ENCODE results near the gene DCDC2B.
A peak's percentile ranks its signal among the peaks of the same experiment; 100 is the strongest.

Gene DCDC2B

DNA sequence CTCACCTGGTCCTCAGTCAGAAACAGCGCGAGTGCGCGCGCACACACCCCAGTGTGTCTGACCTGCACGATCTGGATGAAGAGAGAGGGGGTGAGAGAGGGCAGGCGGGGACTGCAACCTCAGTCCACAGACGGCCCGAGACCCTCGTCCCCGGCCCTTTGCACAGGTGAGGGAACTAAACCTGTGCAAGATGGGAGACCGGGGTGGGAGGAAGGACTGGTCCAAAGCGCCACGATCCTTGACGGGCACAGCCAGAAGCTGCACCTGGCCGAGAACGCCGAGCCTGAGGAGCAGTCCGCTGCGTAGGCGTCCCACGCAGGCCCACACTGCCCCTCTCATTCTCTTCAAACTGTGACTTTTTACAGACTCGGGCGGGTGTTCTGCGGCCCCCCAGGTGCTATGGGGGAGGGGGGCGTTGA is 3.9 kb upstream of the DCDC2B start:
- no peak for DNase-seq (ENCODE audit: low read depth in 1 of 2, low spot score in 1 of 2)
- Histone ChIP-seq H3K4me3 (replicated peaks; ENCODE audit: insufficient read depth, low read length) (peak overlapping the region; percentile 75), H3K27me3 (ENCODE audit: insufficient read depth, poor library complexity, severe bottlenecking) (no peaks in the 10 kb centered on the region), H3K27ac (replicated peaks) (peak overlapping the region; percentile 70)
- TF ChIP-seq SPI1 (IDR thresholded peaks at IDR 0.05; ENCODE audit: borderline replicate concordance, low read depth) (no peak), GABPA (IDR thresholded peaks at IDR 0.05; ENCODE audit: low read depth) (no peak), POLR2AphosphoS5 (IDR thresholded peaks at IDR 0.05; ENCODE audit: low read depth) (no peak)
- TF ChIP-seq, protein P1, sequence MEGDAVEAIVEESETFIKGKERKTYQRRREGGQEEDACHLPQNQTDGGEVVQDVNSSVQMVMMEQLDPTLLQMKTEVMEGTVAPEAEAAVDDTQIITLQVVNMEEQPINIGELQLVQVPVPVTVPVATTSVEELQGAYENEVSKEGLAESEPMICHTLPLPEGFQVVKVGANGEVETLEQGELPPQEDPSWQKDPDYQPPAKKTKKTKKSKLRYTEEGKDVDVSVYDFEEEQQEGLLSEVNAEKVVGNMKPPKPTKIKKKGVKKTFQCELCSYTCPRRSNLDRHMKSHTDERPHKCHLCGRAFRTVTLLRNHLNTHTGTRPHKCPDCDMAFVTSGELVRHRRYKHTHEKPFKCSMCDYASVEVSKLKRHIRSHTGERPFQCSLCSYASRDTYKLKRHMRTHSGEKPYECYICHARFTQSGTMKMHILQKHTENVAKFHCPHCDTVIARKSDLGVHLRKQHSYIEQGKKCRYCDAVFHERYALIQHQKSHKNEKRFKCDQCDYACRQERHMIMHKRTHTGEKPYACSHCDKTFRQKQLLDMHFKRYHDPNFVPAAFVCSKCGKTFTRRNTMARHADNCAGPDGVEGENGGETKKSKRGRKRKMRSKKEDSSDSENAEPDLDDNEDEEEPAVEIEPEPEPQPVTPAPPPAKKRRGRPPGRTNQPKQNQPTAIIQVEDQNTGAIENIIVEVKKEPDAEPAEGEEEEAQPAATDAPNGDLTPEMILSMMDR (IDR thresholded peaks at IDR 0.05; ENCODE audit: insufficient read depth, low read length): no peak
- TF ChIP-seq, protein P2, sequence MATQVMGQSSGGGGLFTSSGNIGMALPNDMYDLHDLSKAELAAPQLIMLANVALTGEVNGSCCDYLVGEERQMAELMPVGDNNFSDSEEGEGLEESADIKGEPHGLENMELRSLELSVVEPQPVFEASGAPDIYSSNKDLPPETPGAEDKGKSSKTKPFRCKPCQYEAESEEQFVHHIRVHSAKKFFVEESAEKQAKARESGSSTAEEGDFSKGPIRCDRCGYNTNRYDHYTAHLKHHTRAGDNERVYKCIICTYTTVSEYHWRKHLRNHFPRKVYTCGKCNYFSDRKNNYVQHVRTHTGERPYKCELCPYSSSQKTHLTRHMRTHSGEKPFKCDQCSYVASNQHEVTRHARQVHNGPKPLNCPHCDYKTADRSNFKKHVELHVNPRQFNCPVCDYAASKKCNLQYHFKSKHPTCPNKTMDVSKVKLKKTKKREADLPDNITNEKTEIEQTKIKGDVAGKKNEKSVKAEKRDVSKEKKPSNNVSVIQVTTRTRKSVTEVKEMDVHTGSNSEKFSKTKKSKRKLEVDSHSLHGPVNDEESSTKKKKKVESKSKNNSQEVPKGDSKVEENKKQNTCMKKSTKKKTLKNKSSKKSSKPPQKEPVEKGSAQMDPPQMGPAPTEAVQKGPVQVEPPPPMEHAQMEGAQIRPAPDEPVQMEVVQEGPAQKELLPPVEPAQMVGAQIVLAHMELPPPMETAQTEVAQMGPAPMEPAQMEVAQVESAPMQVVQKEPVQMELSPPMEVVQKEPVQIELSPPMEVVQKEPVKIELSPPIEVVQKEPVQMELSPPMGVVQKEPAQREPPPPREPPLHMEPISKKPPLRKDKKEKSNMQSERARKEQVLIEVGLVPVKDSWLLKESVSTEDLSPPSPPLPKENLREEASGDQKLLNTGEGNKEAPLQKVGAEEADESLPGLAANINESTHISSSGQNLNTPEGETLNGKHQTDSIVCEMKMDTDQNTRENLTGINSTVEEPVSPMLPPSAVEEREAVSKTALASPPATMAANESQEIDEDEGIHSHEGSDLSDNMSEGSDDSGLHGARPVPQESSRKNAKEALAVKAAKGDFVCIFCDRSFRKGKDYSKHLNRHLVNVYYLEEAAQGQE (IDR thresholded peaks at IDR 0.05; ENCODE audit: insufficient replicate concordance, low read depth): no peak

DNA sequence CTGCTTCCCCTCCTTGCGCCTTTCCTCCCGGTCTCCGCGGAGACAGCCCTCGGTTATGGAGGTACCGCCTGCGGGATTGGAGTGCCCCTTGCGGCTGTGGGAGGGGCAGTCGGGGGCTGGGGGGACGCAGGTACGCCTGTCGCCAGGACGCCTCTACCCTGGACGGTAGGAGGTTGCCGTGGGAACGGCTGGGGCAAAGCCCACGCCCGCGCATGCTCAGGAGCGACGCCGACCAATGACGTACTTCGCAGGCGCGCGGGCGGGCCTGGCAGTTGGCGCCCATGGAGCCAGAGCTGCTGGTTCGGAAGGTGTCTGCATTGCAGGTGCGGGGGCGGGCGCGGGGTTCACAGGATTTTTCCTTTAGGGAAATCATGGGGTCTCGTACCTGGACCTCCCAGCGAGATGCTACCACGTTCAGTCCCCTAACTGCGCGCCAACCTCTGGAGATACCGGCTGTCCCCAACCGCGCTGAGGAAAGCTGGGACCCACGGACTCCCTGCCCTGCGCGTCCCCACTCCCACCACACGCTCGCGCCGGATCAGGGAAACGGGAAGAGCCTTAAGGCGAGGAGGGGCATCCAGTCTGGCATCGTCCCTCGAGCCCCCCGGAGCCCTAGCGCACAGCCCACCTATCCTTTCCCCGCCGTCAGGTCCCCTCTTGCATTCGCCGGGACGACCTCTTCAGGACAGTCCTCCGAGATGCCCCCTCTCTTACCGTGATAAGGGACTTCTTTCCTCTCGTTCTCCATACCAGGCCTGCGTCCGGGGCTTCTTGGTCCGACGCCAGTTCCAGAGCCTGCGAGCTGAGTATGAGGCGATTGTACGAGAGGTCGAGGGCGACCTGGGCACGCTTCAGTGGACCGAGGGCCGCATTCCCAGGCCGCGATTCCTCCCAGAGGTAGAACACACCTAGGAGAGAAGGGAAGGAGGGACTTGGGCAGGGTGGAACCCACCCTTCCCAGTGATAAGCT is 3.2 kb upstream of the DCDC2B start, which contains the start of gene IQCC:
IQCC (plus strand) TSS at position 271 of the 970 bp plus-strand sequence; CDS start at position 282, 11 bp downstream.
- H3K27ac ChIP-seq (replicated peaks): peak within 1 kb of the TSS; percentile 70
- peak; percentile 78 to 82 for DNase-seq (ENCODE audit: low read depth in 1 of 2, low spot score in 1 of 2)
- H3K27me3 ChIP-seq (ENCODE audit: insufficient read depth, poor library complexity, severe bottlenecking): no peaks in the 10 kb centered on the region
- TF ChIP-seq, protein P2 (IDR thresholded peaks at IDR 0.05; ENCODE audit: insufficient replicate concordance, low read depth): no peak
- TF ChIP-seq, protein P1 (IDR thresholded peaks at IDR 0.05; ENCODE audit: insufficient read depth, low read length): no peak
- peak; percentile 92 for TF ChIP-seq POLR2AphosphoS5 (IDR thresholded peaks at IDR 0.05; ENCODE audit: low read depth)
- TF ChIP-seq SPI1 (IDR thresholded peaks at IDR 0.05; ENCODE audit: borderline replicate concordance, low read depth): peak; percentile 4; the same call in 1 of the 2 replicates
- TF ChIP-seq GABPA (IDR thresholded peaks at IDR 0.05; ENCODE audit: low read depth): no peak
- H3K4me3 ChIP-seq (replicated peaks; ENCODE audit: insufficient read depth, low read length): peak within 1 kb of the TSS; percentile 75

DNA sequence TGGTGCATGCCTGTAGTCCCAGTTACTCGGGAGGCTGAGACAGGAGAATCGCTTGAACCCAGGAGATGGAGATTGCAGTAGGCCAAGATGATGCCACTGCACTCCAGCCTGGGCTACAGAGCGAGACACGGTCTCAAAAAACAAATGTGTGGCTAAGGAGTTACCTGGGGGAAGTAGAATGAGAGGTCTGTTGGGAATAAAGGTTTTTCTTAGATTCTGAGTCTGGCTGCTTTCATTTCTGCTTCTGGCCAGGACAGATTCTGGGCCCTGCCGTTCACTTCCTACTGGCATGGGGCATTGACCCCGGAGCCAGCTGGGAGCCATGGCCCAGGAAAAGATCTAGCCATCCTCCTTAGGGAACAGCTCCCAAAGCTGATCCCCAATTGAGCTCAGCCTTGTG is 420 bp upstream of the DCDC2B start:
- DNase-seq (ENCODE audit: low read depth in 1 of 2, low spot score in 1 of 2): no peak
- no peaks in the 10 kb centered on the region for H3K27me3 ChIP-seq (ENCODE audit: insufficient read depth, poor library complexity, severe bottlenecking)
- TF ChIP-seq GABPA (IDR thresholded peaks at IDR 0.05; ENCODE audit: low read depth) (no peak), SPI1 (IDR thresholded peaks at IDR 0.05; ENCODE audit: borderline replicate concordance, low read depth) (no peak), POLR2AphosphoS5 (IDR thresholded peaks at IDR 0.05; ENCODE audit: low read depth) (no peak; the same call in 1 of the 2 replicates)
- TF ChIP-seq, protein P1 (IDR thresholded peaks at IDR 0.05; ENCODE audit: insufficient read depth, low read length): no peak
- TF ChIP-seq, protein P2 (IDR thresholded peaks at IDR 0.05; ENCODE audit: insufficient replicate concordance, low read depth): no peak
- no peak overlapping the region for H3K27ac ChIP-seq (replicated peaks)
- H3K4me3 ChIP-seq (replicated peaks; ENCODE audit: insufficient read depth, low read length): no peak overlapping the region

All from HL-60 (cell line).